ENCODE data around the gene HLA-DQA2.
"Not testable (repeated sequence)": the region's sequence is repeated elsewhere in the genome, so short reads cannot be mapped to it uniquely, and the experiment has no call there.

HLA-DQA2 gene

GRCh38 chr6:32782923-32783322, 41.7 kb downstream of the HLA-DQA2 start:
- not testable (repeated sequence) for DNase-seq

- no peak for DNase-seq
These were observed 44.8 kb downstream of the HLA-DQA2 start for GRCh38 chr6:32785781-32786533.

GRCh38 chr6:32790306-32790705, 49.1 kb downstream of the HLA-DQA2 start:
- DNase-seq: no peak

- DNase-seq: no peak
These were observed 51.8 kb downstream of the HLA-DQA2 start for GRCh38 chr6:32792901-32793435.

- DNase-seq: no peak
These were observed 53.3 kb downstream of the HLA-DQA2 start for GRCh38 chr6:32794510-32794909.
